ENCODE results near the gene SLC22A16.

GRCh38 chr6:110476046-110476849 lies at the start of gene SLC22A16:
- TF ChIP-seq, protein P1, sequence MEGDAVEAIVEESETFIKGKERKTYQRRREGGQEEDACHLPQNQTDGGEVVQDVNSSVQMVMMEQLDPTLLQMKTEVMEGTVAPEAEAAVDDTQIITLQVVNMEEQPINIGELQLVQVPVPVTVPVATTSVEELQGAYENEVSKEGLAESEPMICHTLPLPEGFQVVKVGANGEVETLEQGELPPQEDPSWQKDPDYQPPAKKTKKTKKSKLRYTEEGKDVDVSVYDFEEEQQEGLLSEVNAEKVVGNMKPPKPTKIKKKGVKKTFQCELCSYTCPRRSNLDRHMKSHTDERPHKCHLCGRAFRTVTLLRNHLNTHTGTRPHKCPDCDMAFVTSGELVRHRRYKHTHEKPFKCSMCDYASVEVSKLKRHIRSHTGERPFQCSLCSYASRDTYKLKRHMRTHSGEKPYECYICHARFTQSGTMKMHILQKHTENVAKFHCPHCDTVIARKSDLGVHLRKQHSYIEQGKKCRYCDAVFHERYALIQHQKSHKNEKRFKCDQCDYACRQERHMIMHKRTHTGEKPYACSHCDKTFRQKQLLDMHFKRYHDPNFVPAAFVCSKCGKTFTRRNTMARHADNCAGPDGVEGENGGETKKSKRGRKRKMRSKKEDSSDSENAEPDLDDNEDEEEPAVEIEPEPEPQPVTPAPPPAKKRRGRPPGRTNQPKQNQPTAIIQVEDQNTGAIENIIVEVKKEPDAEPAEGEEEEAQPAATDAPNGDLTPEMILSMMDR (IDR thresholded peaks at IDR 0.05) = no peak
- no peak for TF ChIP-seq POLR2A (IDR thresholded peaks at IDR 0.05)
